ENCODE data around the gene AASDH.

GRCh38 chr4:56388306-56388705, 1.0 kb upstream of the AASDH start:
- TF ChIP-seq CTCF (conservative IDR thresholded peaks at IDR 0.05; ENCODE audit: low read length) (no peak), EZH2phosphoT487 (IDR thresholded peaks at IDR 0.05; ENCODE audit: borderline replicate concordance) (no peak)

All from Loucy (cell line).